Head of caudate nucleus (tissue), 42 donors: Measurements from ENCODE around the gene PLEKHN1.
"Not testable (repeated sequence)": the region's sequence is repeated elsewhere in the genome, so short reads cannot be mapped to it uniquely, and the experiment has no call there.

Experiments used
- DNase-seq, 42 donors: peaks; one replicate each; pipeline versions ENCODE4 v3.0.0 to v3.0.0-alpha.2; 2020 to 2021; ENCODE audit warnings: mixed read lengths in 7 of 42
- intact Hi-C: fragments of 100-400 bp; cut with DNase I; formaldehyde crosslinking; loops from one replicate; pipeline ENCODE4 v1.15.0; 2022

PLEKHN1 gene

DNA sequence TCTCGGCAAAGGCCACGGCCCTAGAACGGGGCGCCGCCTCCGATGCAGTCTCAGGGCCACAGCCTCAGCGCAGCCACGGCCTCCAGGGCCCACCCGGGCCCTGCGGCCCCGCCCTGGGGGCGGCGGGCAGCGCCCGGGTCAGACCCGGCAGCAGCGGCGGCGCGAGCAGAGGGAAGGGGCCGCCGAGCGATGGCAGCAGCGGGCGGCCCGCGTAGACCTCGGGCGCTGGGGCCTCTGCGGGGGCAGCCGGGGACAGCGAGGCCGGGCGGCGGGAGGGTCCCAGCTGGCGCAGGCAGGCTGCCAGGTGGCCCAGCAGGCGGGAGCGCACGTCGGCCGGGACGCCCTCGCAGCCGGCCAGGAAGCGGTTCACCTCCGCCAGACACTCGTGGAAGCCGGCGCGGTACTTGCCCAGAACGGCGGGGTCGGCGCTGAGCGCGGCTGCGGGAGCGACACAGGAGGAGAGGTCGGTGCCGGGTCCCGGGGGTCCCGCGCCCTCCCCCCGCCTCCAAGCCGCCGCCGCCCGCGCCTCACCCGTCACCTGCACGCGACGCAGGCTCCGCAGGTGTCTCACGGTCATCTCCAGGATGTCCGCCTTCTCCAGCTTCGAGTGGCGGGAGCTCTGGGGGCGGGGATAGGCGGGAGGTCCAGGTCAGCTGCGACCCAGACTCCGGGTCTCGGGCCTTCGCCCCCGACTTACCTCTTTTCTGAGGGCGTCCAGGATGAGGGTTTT is 32.9 kb downstream of the PLEKHN1 start:
- DNase-seq: peak in 6 of 42 donors; percentile 21 to 55 (median 44)
- intact Hi-C loops: no loop called here

DNA sequence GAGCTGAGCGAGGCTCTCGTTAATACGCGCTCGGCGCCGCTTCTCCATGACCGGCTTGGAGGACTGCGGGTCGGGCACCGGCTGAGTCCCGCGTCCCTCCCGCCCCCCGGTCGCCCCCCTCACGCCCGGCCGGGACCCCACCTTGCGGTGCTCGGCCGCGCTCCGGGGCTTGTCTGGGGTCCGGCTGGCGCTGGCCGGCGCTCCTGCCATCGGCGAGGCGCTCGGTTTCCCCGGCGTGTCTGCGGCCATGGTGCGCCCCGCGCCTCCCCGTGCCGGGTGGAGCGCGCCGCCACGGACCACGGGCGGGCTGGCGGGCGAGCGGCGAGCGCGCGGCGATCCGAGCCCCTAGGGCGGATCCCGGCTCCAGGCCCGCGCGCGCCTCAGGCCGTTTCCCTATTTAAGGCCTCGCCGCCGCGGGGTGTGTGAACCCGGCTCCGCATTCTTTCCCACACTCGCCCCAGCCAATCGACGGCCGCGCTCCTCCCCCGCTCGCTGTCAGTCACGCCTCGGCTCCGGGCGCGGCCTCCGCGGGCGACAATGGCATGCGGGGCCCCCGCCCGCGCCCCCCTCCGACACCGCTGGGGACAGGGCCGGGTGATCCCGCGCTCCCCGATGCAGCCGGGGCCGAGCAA is 33.6 kb downstream of the PLEKHN1 start, which contains the start of gene HES4:
HES4 (minus strand) TSS at position 373 of the 632 bp plus-strand sequence; CDS start at position 249, 124 bp downstream.
- intact Hi-C loops: no loop called here

DNA sequence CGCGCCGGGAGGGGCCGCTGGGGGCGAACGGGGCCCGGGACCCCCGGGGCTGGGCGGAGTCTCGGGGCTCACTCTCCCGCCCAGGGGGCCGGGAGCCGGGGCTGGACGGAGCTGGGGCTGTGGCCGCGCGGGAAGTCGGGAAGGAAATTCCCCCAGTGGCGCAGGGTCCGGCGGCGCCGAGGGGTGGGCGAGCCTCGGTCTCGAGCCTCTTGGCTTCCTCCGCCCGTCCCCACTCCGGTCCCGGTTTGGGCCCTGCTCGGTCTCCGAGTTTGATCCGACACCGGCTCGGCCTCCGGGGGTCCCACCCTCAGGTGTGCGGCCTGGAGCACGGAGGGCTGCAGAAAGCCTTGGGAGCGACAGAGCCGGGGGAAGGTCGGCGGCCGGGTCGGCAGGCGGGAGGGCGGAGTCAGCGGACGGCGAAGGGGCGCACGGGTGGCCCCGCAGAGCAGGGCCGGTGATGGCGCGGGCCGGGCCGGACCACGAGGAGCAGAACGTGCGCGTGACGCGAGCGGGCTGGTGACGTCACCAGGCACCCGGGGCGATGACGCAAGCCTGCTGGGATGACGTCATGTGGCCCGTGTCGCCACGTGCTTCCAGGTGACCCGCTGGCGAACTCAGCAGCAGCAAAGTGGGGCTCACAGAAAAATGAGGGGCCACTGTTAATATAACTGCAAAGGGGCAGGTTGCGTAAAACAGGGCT is 34.2 kb downstream of the PLEKHN1 start:
- peak in 40 of 42 donors; percentile 44 to 90 (median 76) for DNase-seq
- intact Hi-C loops: no loop called here

More for the DNA sequence above, 33.6 kb downstream of the PLEKHN1 start, which contains the start of gene HES4:
- peak; percentile 71 to 96 (median 88) for DNase-seq

DNA sequence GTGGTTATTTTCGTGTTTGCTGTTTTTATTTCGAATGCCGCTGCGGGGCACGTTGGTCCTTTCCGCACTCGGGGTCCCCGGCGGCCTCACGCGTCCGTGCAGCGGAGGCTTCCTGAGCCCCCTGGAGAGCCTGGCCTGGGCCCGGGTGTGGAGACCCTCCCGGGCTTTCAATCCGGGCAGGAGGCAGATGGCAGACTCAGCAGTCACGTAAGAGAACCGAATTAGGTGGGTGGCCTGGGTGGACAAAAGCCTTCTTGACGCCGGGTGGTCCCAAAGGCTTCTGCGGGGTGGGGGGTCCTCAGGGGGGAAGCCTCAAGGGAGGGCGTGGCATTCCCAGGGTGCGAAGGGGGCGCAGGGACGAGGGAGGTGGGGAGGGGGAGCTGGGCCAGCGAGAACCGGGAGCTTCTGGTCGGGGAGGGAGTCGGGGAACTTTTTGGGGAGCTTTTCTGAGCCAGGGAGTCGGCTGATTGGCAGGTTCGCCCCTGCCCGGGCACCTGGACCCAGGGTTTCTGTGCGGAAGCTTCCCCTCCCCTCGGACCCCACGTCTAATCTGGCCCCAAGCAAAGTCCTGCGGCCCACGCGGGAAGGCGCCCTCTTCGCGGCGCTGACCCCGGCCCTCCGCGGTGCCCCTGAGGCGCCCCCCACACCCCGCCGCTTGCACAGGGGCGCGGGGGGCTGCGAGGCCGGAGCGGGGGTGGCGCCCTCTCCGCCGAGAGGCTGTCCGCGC is 34.9 kb downstream of the PLEKHN1 start:
- DNase-seq: no peak
- intact Hi-C loops: no loop called here

DNA sequence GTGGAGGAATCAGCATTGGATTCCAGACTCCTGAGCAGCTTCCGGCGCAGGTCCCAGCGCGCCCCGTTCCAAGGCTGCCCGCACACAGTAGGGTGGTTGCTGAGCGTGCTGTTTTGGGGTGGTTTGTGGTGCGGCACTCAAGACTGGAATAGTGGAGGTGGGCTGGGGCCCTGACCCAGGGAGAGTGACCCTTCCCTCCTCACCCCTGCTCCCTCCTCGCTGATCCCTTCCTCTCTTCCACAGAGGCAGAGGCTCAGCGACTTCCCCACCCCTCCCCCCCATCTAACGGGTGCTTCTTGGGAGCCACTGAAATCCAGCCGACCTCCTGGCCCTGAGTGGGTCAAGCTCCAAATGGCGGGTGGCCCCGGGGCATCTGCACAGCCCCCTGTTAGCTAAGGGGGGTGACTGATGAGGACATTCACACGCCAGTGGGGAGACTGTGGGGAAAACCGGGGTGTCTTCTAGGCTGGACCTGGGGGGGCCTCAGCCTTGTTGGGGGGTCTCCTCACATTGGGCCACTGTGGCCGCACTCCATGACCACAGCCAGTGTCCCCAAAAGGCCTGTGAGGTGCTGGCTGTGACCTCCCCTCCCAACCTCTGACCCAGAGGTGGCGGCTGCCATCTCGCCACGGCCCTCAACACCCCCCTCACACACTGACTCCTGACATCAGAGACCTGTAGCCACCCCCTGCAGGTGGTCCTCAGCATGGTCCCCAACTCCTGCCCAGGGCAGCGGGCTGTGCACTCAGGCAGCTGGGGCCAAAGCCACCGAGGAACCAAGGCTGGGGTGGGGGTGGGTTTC is 37.5 kb downstream of the PLEKHN1 start:
- no peak for DNase-seq

DNA sequence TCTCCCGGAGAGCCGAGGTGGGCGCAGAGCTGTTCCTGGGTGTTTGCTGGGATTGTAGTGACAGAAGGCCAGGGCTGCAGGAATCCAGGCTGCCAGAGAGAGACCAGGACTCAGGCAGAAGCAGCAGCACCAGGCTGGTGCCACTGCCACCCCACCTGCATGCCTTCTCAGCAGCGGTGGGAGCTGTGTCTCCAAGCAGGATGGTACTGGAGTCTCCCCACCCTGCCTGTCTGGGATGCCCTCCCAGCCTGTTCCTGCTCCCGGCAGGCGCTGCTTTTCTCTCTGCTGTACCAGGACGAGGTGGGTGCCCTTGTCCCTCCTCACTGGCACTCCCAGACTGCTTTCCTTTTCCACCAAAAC is 38.1 kb downstream of the PLEKHN1 start:
- intact Hi-C loops: no loop called here
- DNase-seq: no peak

More for the DNA sequence above, 37.5 kb downstream of the PLEKHN1 start:
- intact Hi-C loops: no loop called here

DNA sequence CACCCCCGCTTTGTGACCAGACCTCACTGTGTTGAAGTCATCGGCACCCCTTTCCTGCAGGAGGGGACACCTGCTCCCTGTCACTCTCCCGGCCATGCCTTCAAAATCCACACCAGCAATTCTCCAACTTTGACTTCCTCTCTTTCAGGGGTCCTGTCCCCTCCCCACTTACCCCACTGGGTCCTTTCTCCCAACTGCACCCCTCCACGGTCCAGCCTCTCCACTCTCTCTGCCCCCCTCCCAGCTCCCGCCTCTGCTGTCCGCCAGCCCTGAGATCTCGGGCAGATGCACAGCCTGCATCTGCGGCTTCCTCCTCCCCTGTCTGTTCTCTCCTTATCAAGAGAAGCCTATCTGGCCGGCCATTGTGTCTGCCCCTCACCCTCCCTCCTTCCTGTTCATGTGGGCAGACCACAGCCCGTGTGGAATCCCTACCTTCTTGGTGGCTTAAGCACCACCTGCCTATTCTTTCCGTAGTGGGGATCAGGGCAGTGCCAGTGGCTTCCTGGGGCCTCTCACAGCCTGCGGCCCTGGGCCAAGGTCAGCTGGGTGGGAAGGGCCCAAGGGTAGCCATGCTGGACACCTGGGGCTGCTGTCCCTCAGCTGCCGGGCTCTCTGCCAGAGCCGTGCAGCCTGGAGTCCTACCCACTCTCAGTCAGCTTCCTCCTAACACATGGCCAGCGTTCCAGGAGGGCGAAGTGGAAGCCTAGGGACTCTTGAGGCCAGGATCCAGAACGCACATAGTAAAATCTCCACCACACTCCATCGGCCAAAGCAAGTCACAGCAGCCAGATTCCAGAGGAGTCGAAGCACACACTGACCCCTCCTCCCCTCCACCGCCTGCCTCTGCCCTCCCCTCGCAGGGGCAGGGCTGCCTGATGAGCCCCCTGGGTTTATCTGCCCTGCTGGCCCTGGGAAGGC is 38.8 kb downstream of the PLEKHN1 start:
- DNase-seq: no peak

DNA sequence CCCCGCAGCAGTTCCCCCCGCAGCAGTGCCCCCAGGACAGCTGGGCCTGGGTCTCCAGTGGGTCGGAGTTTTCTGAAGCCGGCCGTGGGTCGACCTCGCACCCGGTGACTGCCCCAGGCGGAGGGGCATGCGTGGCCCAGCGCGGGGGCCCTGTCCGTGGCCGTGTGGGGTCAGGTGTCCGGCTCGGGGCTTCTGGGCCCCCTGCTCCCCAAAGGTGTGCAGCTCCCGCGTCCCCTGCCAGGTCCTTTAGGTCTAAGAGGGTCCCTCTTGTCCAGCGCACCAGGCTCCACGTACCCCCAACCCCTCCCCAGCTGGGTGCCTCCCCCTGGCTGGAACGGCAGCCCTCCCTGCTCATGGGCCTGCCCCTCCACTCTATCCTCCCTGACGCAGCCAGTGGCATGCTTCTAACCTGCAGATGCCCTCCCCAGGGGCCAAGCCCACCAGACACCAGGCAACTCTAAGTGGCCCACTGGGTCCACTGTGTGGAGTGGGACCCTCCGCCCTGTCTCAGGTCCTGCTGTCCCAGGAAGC is 39.6 kb downstream of the PLEKHN1 start:
- intact Hi-C loops: no loop called here
- no peak for DNase-seq

More for the DNA sequence above, 38.8 kb downstream of the PLEKHN1 start:
- intact Hi-C loops: no loop called here

DNA sequence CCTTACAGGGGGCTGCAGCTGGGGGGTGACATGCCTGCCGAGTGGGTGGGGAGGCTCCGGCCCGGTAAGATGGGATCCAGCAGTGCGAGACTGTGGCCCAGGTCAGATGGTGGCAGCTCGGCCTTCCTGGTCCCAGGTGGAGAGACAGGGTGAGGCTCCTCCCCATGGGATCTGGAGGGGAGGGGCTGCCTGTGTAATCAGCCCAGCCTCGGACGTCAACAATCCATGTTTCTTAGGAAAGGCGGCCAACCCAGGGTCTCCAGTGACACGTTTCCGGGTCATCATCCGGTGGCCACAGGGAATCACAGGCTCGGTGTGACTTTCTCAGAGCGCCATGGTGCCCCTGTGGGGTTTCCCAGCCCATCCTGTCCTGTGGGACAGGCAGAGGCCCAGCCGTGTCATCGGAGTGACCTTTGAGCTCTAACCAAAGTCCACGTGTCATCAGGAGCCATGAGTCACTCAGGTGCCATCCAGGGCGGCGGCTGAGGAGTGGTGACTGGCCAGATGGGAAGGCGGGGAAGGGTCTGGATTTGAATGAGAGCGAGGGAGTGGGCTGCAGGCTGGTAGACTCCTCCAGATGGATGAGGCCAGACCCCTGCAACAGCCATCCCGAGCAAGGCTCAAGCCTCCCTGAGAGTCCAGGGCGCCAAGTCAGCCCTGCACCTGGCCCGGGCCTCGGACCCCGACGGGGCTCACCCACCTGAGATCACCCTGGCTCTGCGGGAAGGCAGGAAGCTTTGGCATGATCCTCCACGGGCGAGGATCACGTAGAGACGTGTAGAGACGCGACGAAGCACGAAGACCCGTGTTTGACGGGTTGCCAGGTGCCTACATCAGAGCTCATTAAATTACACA is 40.2 kb downstream of the PLEKHN1 start:
- DNase-seq: no peak

DNA sequence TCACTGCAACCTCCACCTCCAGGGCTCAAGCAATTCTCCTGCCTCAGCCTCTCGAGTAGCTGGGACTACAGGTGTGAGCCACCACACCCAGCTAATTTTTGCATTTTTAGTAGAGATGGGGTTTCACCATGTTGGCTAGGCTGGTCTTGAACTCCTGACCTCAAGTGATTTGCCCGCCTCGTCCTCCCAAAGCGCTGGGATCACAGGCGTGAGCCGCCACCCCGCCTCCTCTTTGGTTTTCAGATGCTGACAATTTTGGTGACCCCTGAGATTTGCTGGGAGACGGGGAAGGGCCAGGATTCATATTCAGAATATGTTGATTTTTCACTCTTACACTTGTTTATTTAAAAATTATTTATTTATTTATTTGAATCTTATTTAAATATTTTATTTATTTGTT is 43.8 kb downstream of the PLEKHN1 start:
- intact Hi-C loops, DNase-seq: not testable (repeated sequence)

More for the DNA sequence above, 40.2 kb downstream of the PLEKHN1 start:
- intact Hi-C loops: no loop called here

DNA sequence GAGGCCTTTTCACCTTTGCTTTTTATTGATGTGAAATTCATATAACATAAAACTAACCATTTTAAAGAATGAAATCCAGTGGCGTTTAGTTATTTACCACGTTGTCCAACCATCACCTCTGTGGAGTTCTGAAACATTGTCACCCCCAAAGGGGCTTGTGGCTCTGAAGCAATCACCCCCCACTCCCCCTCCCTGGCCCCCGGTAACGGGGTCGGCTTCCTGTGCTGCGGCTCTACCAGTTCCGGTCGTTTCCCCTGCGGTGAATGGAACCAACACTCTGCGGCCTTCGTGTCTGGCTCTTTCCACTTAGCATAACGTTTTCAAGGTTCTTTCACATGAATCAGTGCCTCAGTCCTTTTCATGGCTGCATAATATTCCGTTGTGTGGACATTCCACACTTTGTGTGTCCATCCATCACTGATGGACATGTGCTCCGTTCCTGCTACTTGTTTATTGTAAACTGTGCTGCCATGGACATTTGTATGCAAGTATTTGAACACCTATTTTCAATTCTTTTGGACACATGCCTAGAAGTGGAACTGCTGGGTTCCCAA is 45.2 kb downstream of the PLEKHN1 start:
- intact Hi-C loops: no loop called here
- no peak for DNase-seq

DNA sequence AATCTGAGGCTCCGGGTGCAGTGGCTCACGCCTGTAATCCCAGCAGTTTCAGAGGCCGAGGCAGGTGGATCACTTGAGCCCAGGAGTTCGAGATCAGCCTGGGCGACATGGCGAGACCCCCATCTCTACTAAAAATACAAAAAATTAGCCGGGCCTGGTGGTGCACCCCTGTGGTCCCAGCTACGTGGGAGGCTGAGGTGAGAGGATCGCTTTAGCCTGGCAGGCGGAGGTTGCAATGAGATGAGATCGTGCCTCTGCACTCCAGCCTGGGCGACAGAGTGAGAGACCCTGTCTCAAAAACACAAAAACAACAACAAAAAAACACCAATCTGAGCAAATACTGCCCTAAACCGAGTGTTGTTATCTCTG is 46.4 kb downstream of the PLEKHN1 start:
- DNase-seq: peak in 1 of 42 donors; percentile 16
- intact Hi-C loops: not testable (repeated sequence)

DNA sequence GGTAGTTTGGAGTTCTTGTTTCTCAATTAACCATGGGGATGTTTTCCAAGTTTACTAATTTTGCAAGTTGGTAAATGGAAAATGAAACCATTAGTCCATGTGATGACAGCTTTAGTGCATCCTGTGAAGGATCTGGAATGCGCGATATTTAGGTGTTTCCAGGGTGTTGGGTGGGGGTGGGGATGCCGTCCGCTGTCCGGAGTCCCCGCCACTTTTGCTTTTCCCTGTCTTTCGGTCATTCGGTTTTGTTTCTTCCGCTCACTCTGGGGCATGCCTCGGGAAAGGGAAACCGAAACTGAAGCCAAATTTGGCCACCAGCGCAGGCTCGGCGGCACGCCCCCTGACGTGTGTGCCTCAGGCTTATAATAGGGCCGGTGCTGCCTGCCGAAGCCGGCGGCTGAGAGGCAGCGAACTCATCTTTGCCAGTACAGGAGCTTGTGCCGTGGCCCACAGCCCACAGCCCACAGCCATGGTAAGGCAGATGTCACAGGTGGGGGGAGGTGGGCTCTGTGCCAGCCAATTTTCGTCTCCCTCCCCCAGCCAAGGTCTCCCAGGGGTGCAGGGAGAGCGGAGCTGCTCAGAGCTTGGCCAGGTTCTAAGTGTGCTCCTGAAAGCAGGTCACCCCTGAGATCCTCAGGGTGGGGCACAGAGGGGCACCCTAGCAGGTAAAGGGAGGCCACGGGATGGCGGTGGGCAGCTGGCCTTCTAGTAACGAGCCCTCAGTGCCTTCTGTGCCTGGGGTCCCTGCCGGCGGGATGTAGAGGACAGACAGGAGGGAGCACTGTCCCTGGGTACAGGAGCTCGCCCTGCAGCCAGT is 47.0 kb downstream of the PLEKHN1 start, which contains the start of gene ISG15:
ISG15 (plus strand) TSS at position 393 of the 817 bp plus-strand sequence; CDS start at position 470, 77 bp downstream.
- DNase-seq: peak; percentile 63 to 92 (median 80)
- intact Hi-C loops: no loop called here

DNA sequence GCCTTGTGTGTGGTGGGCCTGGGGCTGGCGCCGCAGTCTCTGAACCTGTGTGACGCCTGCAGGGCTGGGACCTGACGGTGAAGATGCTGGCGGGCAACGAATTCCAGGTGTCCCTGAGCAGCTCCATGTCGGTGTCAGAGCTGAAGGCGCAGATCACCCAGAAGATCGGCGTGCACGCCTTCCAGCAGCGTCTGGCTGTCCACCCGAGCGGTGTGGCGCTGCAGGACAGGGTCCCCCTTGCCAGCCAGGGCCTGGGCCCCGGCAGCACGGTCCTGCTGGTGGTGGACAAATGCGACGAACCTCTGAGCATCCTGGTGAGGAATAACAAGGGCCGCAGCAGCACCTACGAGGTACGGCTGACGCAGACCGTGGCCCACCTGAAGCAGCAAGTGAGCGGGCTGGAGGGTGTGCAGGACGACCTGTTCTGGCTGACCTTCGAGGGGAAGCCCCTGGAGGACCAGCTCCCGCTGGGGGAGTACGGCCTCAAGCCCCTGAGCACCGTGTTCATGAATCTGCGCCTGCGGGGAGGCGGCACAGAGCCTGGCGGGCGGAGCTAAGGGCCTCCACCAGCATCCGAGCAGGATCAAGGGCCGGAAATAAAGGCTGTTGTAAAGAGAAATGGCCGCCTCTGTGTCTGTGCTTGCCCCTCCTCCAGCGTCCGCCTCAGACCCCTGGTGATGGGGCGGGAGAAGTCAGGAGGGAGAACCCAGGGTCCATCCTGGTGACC is 47.8 kb downstream of the PLEKHN1 start:
- intact Hi-C loops: no loop called here
- peak in 5 of 42 donors; percentile 8 to 39 (median 16) for DNase-seq
